GM12878 (cell line): Measurements from ENCODE around the gene KIF2C. TPM values are rescaled to one million over a fixed set of nuclear protein-coding genes. Genes with fewer than 3 reads are reported as not detected.

Experiments used
- BMI1 ChIP-seq: fragments of 450-650 bp; IDR thresholded peaks from 2 replicates; pipeline ENCODE4 v1.6.1; 2016; ENCODE audit warnings: mild to moderate bottlenecking, moderate library complexity, borderline replicate concordance
- CBX3 ChIP-seq: fragments of 200-600 bp; sonication (generic); IDR thresholded peaks from 2 replicates; pipeline ENCODE4 v1.6.1; 2016; ENCODE audit warnings: low read depth, borderline replicate concordance
- CHD4 ChIP-seq: fragments of 200-600 bp; sonication (generic); IDR thresholded peaks from 2 replicates; pipeline ENCODE4 v1.6.1; 2016; ENCODE audit warnings: mild to moderate bottlenecking
- CREB1 ChIP-seq: IDR thresholded peaks from 2 replicates; pipeline ENCODE4 v1.6.1; 2012; ENCODE audit warnings: low read depth, mild to moderate bottlenecking, inconsistent platforms
- FOXK2 ChIP-seq: fragments of 450-650 bp; IDR thresholded peaks from 2 replicates; pipeline ENCODE4 v1.6.1; 2017; ENCODE audit warnings: mild to moderate bottlenecking, moderate library complexity
- KLF5 ChIP-seq: fragments of 450-650 bp; IDR thresholded peaks from 2 replicates; pipeline ENCODE4 v1.6.1; 2014; ENCODE audit warnings: mild to moderate bottlenecking; ENCODE audit not compliant: partially characterized antibody
- MXI1 ChIP-seq: fragments of 150-350 bp; IDR thresholded peaks from 2 replicates; pipeline ENCODE4 v1.6.1; 2011; ENCODE audit warnings: low read depth, mild to moderate bottlenecking, inconsistent platforms, low read length, improper control_type of control experiment
- NBN ChIP-seq: fragments of 450-650 bp; IDR thresholded peaks from 2 replicates; pipeline ENCODE4 v1.6.1; 2016
- NR2F1 ChIP-seq: fragments of 450-650 bp; conservative IDR thresholded peaks from 2 replicates; pipeline ENCODE4 v1.6.1; 2017; ENCODE audit warnings: mild to moderate bottlenecking
- PAX5 ChIP-seq: IDR thresholded peaks from 2 replicates; pipeline ENCODE4 v1.6.1; 2011; ENCODE audit warnings: low read depth, low read length, borderline replicate concordance
- RAD21 ChIP-seq: IDR thresholded peaks from 2 replicates; pipeline ENCODE4 v1.6.1; 2011; ENCODE audit warnings: mild to moderate bottlenecking, low read depth, low read length, moderate library complexity; ENCODE audit not compliant: insufficient read depth
- RELA ChIP-seq: fragments of 450-650 bp; IDR thresholded peaks from 2 replicates; pipeline ENCODE4 v1.8.0; 2014; ENCODE audit warnings: borderline replicate concordance; ENCODE audit not compliant: partially characterized antibody
- SMC3 ChIP-seq: IDR thresholded peaks from 2 replicates; pipeline ENCODE4 v1.6.1; 2011; ENCODE audit warnings: low read length, improper control_type of control experiment, borderline replicate concordance
- SREBF1 ChIP-seq: IDR thresholded peaks from 2 replicates; pipeline ENCODE4 v1.6.1; 2012; ENCODE audit warnings: mild to moderate bottlenecking, low read length
- SRF ChIP-seq, 2 experiments: IDR thresholded peaks; 2 replicates each; pipeline ENCODE4 v1.6.1; 2011; ENCODE audit warnings: low read depth in 2 of 2, low read length in 2 of 2, mild to moderate bottlenecking in 1 of 2, moderate library complexity in 1 of 2
- SUZ12 ChIP-seq: fragments of 200-600 bp; sonication (generic); IDR thresholded peaks from one replicate; pipeline ENCODE4 v1.6.1; 2018; ENCODE audit warnings: antibody characterized with exemption, mild to moderate bottlenecking; ENCODE audit not compliant: unreplicated experiment
- TCF7 ChIP-seq: IDR thresholded peaks from 2 replicates; pipeline ENCODE4 v1.6.1; 2014; ENCODE audit warnings: antibody characterized with exemption, borderline replicate concordance
- YBX1 ChIP-seq: fragments of 450-650 bp; IDR thresholded peaks from 2 replicates; pipeline ENCODE4 v1.6.1; 2016; ENCODE audit warnings: antibody characterized with exemption
- ZNF217 ChIP-seq: fragments of 450-650 bp; IDR thresholded peaks from 2 replicates; pipeline ENCODE4 v1.6.1; 2017; ENCODE audit warnings: antibody characterized with exemption, mild to moderate bottlenecking
- ZNF24 ChIP-seq: fragments of 450-650 bp; IDR thresholded peaks from 2 replicates; pipeline ENCODE4 v1.6.1; 2017; ENCODE audit warnings: antibody characterized with exemption, mild to moderate bottlenecking
- ZNF384 ChIP-seq: IDR thresholded peaks from 2 replicates; pipeline ENCODE4 v1.6.1; 2012; ENCODE audit warnings: low read depth, mild to moderate bottlenecking, low read length, improper control_type of control experiment, borderline replicate concordance
- polyA plus RNA-seq, 11 experiments: library from polyadenylated mRNA; depleted of rRNA in 4 of 11; unstranded in 6 of 11; stranded (reverse) in 5 of 11; fragments of >200 nt; fragmentation: Nextera tagmentation in 4 of 11; fragmentation: Illumina TruSeq in 1 of 11; extraction: Ambion mirVana in 4 of 11; extraction: Trizol in 1 of 11; gene quantifications; 1 replicate in 1 of 11; 2 replicates in 10 of 11; pipeline versions ENCODE4 v1.2.1 to v1.2.3, GENCODE V29; 2011 to 2016; ENCODE audit warnings: inconsistent platforms in 2 of 11, missing spikeins in 2 of 11, low read depth in 1 of 11
- total RNA-seq, 4 experiments: library from RNA; depleted of rRNA in 3 of 4; stranded (reverse); fragments of >200 nt in 3 of 4; fragmentation: Illumina TruSeq in 1 of 4; extraction: Trizol in 1 of 4; gene quantifications; 2 replicates each; pipeline versions ENCODE4 v1.2.1 to v1.2.3, GENCODE V29; 2013 to 2021
- TF ChIP-seq, protein P1 (sequence below): fragments of 450-650 bp; formaldehyde crosslinking; IDR thresholded peaks from 2 replicates; pipeline ENCODE4 v1.5.0; 2022; ENCODE audit warnings: mild to moderate bottlenecking, missing genetic modification characterization
- TF ChIP-seq, protein P2 (sequence below): fragments of 150-350 bp; IDR thresholded peaks from 2 replicates; pipeline ENCODE4 v1.6.1; 2014; ENCODE audit warnings: mild to moderate bottlenecking, low read depth, low read length
- TF ChIP-seq, protein P3 (sequence below): IDR thresholded peaks from 2 replicates; pipeline ENCODE4 v1.6.1; 2012; ENCODE audit warnings: low read depth, low read length, improper control_type of control experiment
- TF ChIP-seq, protein P4 (sequence below): fragments of 450-650 bp; IDR thresholded peaks from 2 replicates; pipeline ENCODE4 v1.6.1; 2016; ENCODE audit warnings: mild to moderate bottlenecking

KIF2C gene
- total and polyA plus RNA-seq, 10 of the 15 experiments (the other 5 are each of a cell fraction or from before 2014, with no cell fraction given), result 42.3 to 104 (median 83.8) TPM

DNA sequence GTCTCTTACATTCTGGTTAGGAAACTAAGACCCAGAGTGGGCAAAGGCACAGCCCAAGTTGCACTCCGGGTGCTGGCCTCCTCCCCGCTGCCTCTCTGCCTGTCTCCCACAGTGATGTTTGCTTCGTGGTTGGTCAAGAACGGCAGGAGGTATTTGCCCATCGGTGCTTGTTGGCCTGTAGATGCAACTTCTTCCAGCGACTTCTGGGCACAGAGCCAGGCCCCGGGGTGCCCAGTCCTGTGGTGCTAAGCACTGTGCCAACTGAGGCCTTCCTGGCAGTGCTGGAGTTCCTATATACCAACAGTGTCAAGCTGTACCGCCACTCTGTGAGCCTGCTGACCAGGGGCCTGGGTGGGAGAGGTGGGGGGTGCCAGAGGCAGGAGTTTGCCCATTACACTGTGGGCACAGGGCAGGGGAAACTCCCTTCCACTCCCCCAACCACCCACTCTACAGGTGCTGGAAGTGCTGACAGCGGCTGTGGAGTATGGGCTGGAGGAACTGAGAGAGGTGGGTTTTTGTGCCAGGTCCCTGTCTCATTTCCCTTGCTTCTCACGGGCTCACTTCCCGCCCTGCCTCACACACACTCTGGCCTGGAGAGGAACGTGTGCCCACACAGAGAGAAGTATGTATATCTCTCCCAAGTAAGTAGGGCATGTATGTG is 70.6 kb downstream of the KIF2C start (continued):
- TF ChIP-seq, protein P1, sequence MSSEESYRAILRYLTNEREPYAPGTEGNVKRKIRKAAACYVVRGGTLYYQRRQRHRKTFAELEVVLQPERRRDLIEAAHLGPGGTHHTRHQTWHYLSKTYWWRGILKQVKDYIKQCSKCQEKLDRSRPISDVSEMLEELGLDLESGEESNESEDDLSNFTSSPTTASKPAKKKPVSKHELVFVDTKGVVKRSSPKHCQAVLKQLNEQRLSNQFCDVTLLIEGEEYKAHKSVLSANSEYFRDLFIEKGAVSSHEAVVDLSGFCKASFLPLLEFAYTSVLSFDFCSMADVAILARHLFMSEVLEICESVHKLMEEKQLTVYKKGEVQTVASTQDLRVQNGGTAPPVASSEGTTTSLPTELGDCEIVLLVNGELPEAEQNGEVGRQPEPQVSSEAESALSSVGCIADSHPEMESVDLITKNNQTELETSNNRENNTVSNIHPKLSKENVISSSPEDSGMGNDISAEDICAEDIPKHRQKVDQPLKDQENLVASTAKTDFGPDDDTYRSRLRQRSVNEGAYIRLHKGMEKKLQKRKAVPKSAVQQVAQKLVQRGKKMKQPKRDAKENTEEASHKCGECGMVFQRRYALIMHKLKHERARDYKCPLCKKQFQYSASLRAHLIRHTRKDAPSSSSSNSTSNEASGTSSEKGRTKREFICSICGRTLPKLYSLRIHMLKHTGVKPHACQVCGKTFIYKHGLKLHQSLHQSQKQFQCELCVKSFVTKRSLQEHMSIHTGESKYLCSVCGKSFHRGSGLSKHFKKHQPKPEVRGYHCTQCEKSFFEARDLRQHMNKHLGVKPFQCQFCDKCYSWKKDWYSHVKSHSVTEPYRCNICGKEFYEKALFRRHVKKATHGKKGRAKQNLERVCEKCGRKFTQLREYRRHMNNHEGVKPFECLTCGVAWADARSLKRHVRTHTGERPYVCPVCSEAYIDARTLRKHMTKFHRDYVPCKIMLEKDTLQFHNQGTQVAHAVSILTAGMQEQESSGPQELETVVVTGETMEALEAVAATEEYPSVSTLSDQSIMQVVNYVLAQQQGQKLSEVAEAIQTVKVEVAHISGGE (CRISPR knock-in tag), result no peak
- TF ChIP-seq SRF (IDR thresholded peaks at IDR 0.05; ENCODE audit: low read depth in 2 of 2, low read length in 2 of 2), result no peak
- TF ChIP-seq, protein P2, sequence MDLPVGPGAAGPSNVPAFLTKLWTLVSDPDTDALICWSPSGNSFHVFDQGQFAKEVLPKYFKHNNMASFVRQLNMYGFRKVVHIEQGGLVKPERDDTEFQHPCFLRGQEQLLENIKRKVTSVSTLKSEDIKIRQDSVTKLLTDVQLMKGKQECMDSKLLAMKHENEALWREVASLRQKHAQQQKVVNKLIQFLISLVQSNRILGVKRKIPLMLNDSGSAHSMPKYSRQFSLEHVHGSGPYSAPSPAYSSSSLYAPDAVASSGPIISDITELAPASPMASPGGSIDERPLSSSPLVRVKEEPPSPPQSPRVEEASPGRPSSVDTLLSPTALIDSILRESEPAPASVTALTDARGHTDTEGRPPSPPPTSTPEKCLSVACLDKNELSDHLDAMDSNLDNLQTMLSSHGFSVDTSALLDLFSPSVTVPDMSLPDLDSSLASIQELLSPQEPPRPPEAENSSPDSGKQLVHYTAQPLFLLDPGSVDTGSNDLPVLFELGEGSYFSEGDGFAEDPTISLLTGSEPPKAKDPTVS, result no peak
- TF ChIP-seq CHD4, result no peak
- no peak for TF ChIP-seq CBX3
- peak; percentile 95 for TF ChIP-seq RELA
- TF ChIP-seq ZNF384, result no peak
- TF ChIP-seq SMC3, result no peak
- TF ChIP-seq, protein P3, sequence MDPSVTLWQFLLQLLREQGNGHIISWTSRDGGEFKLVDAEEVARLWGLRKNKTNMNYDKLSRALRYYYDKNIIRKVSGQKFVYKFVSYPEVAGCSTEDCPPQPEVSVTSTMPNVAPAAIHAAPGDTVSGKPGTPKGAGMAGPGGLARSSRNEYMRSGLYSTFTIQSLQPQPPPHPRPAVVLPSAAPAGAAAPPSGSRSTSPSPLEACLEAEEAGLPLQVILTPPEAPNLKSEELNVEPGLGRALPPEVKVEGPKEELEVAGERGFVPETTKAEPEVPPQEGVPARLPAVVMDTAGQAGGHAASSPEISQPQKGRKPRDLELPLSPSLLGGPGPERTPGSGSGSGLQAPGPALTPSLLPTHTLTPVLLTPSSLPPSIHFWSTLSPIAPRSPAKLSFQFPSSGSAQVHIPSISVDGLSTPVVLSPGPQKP, result no peak
- no peak for TF ChIP-seq NR2F1
- TF ChIP-seq PAX5, result peak; percentile 67; the same call in 1 of the 2 replicates
- TF ChIP-seq TCF7, result no peak
- no peak for TF ChIP-seq RAD21
- no peak for TF ChIP-seq KLF5
- TF ChIP-seq NBN, result no peak
- TF ChIP-seq ZNF217, result no peak
- no peak for TF ChIP-seq MXI1
- no peak for TF ChIP-seq SREBF1
- no peak for TF ChIP-seq ZNF24
- no peak for TF ChIP-seq YBX1
- TF ChIP-seq, protein P4, sequence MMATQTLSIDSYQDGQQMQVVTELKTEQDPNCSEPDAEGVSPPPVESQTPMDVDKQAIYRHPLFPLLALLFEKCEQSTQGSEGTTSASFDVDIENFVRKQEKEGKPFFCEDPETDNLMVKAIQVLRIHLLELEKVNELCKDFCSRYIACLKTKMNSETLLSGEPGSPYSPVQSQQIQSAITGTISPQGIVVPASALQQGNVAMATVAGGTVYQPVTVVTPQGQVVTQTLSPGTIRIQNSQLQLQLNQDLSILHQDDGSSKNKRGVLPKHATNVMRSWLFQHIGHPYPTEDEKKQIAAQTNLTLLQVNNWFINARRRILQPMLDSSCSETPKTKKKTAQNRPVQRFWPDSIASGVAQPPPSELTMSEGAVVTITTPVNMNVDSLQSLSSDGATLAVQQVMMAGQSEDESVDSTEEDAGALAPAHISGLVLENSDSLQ, result no peak
- no peak for TF ChIP-seq CREB1
- TF ChIP-seq BMI1, result no peak
- no peak for TF ChIP-seq SUZ12
- TF ChIP-seq FOXK2, result no peak
